ENCODE measurements around the gene ARAP2.

Gene ARAP2

DNA sequence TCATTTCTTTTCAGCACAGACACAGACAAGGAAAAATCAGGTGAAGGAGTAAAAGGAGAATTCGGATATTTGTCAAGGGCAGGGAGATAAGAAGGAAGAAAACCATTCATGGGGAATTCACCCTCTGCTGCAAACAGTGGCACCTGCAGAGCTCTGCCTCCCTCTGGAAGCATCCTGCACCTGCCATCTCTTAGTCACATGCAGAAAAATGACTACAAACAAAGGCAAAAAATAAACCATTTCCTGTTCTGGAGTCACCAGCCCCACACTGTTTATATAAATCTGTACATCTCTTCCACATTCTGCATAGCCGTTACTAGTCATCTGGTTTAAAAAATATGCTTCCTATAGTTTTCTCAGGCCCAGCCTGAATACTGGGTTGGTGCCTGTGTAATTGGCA, 205.3 kb downstream of the ARAP2 start:
- DNase-seq (ENCODE audit: low spot score) = no peak

DNA sequence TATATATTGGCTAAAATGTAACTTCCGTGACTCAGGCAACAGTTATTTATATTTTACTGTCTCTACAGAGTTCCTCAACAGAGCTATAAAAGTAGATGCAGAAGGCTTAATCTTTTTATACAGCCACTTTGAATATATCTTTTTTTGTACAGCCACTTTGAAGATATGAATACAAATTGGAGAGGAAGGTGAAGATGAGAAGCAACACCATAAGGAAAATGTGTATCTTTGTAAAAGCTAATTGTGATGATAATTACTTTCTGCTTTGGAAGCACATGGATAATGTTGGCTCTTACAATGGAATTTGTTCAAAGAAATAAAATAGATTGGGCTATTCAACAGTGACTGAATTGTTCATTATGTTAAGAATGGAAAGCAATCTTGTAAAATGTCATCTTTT, 205.8 kb downstream of the ARAP2 start:
- no peak for DNase-seq (ENCODE audit: low spot score)

DNA sequence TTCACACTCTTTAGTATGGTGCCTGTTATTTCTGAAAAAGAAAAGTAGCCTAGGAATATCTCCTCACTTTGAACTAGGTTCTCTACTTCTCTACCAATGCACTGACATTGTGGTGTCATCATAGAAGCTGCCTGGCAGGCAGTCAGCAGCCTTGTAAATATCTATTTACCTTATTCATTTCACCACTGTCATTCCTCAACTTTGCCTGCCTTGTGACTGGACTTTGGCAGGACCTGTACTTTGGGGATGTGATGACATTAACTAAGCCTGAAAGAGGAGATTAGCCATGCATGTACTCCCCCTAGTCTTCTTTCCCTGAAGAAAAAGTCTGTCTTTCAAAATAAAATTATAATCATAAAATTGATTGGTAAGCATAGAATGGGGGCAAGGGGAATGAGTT, 207.2 kb downstream of the ARAP2 start:
- DNase-seq (ENCODE audit: low spot score) = no peak

DNA sequence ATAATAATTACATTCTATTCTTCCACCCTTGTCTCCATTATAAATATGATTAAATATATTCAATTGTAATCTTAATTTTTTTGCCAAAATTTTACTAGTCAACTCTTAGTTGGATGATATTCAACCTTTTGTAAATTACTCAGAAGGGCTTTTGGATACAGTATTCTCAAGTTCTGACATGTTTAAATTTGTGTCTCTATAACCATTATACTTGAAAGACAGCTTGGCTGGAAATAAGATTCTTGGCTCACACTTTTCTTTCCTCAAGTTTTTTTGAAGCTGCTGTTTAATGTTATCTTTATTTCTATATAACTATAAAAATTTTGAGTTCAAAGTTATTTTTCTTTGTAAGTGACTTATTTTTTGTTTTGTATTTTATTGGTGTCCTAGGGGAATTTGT, 214.4 kb downstream of the ARAP2 start:
- DNase-seq (ENCODE audit: low spot score) = no peak

DNA sequence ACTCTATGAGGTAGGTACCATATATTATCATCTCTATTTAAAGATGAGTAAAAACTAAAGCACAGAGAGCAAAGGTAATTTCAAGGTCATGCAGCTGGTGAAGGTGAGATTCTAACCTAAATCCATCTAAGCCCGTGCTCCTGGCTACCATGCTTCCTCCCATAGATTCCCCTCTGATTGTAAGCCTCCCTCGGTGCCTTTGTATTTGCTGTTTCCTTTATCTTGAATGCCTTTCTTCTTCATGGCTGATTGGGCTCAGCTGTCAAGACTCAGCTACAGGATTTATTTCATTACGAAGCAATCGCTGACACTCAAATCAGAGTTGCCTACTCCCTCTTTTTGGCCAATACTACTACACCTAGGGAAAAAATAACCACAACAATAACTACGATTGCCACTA, 217.1 kb downstream of the ARAP2 start:
- DNase-seq (ENCODE audit: low spot score) = no peak

DNA sequence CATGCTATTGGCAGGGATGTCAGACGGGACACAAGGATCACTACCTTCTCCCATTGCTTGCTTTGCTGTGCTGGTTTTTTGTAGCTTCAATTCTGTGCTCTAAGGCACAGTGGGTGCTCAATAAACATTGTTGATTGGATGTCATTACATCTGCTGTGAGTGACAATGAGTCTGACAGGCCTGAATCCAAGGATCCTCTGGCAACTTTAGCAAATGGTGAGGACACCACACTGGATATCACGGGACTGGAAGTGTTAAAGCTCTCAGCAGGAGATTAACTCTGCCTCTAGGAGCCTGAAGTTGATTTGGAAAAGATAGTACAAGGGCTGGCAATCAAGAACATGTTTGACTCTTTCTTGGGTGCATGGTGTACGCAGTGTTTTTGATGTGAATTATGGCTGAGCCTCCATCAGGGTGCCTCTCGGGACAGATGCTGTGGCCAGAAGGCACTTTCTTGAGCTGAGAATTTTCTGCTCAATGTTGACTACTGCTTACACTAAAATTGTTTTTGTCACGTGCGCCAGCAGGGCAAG, 217.9 kb downstream of the ARAP2 start:
- no peak for DNase-seq (ENCODE audit: low spot score)

DNA sequence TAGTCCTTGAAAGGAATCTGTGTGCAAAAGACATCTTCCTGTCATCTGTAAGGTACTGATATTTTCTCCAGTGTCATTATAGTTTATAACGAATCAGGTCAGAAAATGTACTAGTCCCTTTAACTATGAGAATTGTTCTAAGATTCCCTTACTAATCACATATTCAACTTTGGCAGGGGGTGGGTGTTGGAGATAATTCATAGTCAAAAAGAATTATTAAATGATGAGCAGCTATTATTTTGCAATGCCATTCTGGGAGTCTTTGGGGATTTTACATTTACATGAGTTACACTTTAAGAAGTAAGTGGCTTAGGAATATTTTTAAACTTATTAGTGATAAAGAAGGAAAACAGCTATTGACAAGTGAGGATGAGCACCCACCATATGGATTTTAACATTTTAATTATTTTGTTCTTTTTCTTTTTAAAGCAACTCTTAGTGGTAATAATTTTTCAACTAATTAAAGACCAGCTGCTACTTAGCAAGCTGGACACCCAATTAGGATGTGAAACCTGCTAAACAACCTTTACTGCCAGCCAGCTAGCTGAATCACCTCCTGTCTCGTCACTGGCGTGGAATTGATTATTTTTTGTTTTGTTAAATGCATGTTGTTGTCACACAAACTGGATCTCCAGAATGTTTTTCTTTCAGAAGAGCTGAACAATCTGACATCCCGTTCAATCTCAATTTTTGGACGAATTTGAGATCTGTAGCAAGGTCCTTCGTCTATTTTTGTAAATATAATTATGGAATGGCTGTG, 219.2 kb downstream of the ARAP2 start:
- no peak for DNase-seq (ENCODE audit: low spot score)

DNA sequence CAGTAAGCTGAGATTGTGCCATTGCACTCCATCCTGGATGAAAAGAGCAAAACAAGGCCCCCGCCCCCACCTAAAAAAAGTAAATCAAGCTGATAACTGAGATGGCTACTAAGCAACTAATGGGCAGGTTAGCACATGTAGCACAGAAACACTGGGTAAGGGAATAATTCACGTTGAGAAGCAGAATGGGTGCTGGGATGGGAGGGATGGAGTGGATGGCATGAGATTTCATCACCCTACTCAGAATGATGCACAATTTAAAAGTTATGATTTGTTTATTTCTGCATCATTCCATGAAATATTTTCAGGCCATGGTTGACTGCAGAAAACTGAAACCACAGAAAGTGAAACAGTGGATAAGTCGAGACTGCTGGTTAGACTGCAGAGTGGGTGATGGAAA, 224.0 kb downstream of the ARAP2 start:
- DNase-seq (ENCODE audit: low spot score) = no peak

Data from HuH-7 (cell line).